GM12873 (cell line): ENCODE measurements around the gene JAKMIP1.

Experiments
- TF ChIP-seq, protein P1 (sequence below): IDR thresholded peaks from 2 replicates; pipeline ENCODE4 v1.5.1; 2012; ENCODE audit warnings: low read depth, mild to moderate bottlenecking, moderate library complexity, low read length, control low read depth; ENCODE audit not compliant: insufficient read depth; ENCODE audit errors: missing control alignments

The JAKMIP1 gene

DNA sequence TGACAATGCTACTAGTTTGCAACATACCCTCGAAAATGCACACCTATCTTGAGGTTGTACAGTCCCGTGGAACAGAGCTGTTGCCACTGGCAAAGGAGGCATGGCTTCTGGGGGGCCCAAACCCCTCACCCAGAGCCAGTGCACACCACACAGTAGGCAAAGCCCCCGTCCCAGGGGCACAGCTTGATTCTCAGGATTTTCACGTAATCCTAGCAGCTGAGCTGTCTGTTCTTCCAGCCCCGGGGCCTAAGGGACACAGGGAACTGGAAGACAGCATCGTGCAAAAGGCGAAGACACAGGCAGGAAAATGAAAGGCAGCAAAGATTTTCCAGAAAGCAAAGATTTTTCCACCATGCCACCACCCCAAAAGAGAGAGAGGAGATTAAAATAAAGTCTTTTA, 77.2 kb downstream of the JAKMIP1 start:
- TF ChIP-seq, protein P1, sequence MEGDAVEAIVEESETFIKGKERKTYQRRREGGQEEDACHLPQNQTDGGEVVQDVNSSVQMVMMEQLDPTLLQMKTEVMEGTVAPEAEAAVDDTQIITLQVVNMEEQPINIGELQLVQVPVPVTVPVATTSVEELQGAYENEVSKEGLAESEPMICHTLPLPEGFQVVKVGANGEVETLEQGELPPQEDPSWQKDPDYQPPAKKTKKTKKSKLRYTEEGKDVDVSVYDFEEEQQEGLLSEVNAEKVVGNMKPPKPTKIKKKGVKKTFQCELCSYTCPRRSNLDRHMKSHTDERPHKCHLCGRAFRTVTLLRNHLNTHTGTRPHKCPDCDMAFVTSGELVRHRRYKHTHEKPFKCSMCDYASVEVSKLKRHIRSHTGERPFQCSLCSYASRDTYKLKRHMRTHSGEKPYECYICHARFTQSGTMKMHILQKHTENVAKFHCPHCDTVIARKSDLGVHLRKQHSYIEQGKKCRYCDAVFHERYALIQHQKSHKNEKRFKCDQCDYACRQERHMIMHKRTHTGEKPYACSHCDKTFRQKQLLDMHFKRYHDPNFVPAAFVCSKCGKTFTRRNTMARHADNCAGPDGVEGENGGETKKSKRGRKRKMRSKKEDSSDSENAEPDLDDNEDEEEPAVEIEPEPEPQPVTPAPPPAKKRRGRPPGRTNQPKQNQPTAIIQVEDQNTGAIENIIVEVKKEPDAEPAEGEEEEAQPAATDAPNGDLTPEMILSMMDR: no peak

DNA sequence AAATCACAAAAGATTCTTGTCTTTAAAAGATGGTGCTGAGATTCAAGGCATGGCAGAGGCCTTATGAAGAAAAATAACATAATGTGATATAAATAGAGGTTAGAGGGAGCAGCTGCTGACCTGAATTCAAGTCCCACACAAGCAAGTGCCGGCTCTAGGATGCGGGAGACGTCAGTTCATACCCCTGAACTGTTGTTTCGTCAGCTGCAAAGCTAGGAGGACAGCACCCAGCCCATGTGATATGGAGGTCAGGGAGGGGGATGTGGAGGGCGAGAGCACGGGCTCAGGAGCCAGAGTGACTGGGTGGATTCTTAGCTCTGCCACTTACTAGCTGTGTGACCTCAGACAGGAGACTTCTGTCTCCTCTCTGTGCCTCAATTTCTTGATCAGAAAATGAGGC, 77.9 kb downstream of the JAKMIP1 start:
- TF ChIP-seq, protein P1: no peak

DNA sequence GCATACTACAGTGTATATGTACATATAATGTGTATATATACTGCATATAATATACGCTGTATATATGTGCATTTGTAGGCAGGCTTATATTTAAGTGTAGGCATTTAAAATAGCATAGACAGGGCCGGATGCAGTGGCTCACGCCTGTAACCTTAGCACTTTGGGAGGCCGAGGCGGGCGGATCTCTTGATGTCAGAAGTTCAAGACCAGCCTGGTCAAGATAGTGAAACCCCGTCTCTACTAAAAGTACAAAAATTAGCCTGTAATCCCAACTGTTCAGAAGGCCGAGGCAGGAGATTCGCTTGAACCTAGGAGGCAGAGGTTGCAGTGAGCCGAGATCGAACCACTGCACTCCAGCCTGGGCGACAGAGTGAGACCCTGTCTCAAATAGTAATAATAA, 78.4 kb downstream of the JAKMIP1 start:
- TF ChIP-seq, protein P1: no peak

DNA sequence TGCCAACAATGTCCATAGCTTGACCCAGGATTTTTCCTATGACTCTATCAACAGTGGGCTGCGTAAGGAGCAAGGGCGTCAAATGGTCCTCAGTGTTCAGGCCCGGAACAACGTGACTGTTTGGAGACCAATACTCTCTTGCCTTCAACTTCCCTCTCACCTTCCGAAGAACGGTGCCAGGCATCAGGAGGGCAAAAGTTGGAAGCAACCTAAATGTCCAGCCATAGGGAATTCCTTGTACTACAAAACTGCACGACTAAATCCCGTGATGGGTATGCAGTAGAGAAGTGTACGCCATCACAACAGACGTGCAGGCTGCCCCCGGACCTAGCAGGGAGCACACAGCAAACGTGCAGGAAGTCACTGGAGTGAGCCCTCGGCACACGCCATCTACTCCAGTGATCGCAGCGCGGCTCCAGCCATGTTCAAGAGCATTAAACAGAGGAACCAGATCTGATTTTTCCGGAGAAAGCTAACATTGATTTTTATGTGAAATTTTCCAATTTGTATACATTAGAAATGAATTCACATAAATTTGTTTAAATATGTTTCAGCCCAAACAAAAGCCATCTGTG, 79.0 kb downstream of the JAKMIP1 start:
- TF ChIP-seq, protein P1: no peak

DNA sequence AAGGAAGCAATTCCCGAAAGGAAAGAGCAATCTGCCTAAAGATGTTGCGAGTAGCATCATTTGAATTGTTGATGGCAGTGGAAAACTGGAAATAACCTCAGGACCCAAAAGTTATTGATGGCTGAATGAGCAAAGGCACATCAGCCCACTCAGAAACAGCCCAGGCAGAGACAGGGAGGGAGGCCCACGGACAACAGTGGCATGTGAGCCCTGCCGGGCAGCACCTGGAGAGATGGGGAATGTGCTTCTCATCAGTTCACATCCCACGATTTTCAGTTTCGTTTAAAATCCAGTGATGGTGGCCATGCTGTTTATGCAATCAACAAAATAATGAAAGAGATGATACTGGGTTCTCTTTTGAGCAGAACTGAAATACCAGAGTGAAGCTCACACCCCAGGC, 80.0 kb downstream of the JAKMIP1 start:
- TF ChIP-seq, protein P1: no peak

DNA sequence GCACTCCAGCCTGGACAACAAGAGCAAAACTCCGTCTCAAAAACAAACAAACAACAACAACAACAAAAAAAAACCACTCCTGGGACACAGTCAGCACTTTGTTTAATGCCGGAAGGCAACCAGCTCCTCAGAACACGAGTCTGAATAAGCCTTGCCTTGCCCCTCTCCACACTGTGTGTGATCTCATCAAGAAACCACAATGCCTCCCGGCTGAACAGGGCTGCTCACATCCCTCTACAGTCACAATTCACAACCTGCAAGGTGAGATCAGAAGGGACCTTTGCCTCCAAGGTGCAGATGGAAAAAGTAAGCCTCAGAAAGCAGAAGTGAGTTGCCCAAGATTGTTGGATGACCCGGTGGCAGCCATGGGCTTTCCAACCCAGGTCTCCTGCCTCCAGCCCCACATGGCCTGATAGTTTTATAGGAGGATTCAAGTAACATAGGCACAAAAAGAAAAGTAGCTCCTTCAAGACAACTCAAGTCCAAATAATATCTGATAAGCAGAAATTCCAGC, 80.8 kb downstream of the JAKMIP1 start:
- TF ChIP-seq, protein P1: no peak

DNA sequence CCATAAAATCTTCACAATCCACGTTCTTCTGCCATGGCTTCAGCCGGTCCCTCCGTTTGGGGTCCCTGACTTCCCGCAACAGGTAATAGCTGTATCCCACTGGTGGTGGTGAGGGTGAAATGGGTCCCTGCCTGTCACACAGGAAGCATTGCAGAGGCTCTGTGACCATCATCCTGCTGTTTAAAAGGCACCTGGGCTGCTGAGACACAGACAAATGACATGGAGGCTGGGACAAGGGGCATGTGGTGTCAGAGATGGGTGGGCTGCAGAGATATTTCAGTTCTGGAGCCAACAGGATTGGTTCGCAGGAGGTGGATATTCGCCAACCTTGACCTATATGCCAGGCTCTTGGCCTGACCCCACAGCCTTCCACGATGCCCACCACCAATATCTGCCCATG, 82.1 kb downstream of the JAKMIP1 start:
- TF ChIP-seq, protein P1: no peak
